ENCODE measurements around the gene LMNTD2. TPM values are rescaled to one million over a fixed set of nuclear protein-coding genes. Genes with fewer than 3 reads are reported as not detected.
"Not testable (repeated sequence)": the region's sequence is repeated elsewhere in the genome, so short reads cannot be mapped to it uniquely, and the experiment has no call there.

LMNTD2 gene
- total RNA-seq, 1 donor from 2014 or later: 1.1 TPM

GRCh38 chr11:518463-519202, 41.9 kb downstream of the LMNTD2 start:
- DNase-seq (ENCODE audit: low spot score in 2 of 2): peak; percentile 81 to 96
- Histone ChIP-seq H3K27me3 (no peaks in the 10 kb centered on the region), H3K4me3 (peak overlapping the region; percentile 11 to 54), H3K4me1 (peaks cover 2 to 3% of the 10 kb centered on the region in 2 donors), H3K36me3 (peaks cover 0 to 6% of the 10 kb centered on the region in 2 donors), H3K27ac (peak overlapping the region; percentile 76 to 80), H3K9me3 (no peaks in the 10 kb centered on the region)
- intact Hi-C loops (cut with DNase I): loop anchor here (1.0 kb wide), 2 partner anchors 11 to 70 kb away; partner anchors contain the start of gene RNH1
- TF ChIP-seq CTCF (IDR thresholded peaks at IDR 0.05): peak; percentile 84 to 100 (median 96)

- intact Hi-C loops (cut with DNase I); H3K4me3 ChIP-seq: not testable (repeated sequence)
Measured at GRCh38 chr11:516918-517685, 43.4 kb downstream of the LMNTD2 start.

GRCh38 chr11:516400-516799, 44.1 kb downstream of the LMNTD2 start:
- DNase-seq (ENCODE audit: low spot score in 2 of 2): no peak
- intact Hi-C loops (cut with DNase I): no loop called here
- Histone ChIP-seq H3K4me1 (peaks cover 2 to 3% of the 10 kb centered on the region in 2 donors), H3K27ac (no peak overlapping the region), H3K4me3 (no peak overlapping the region), H3K9me3 (no peaks in the 10 kb centered on the region), H3K27me3 (no peaks in the 10 kb centered on the region), H3K36me3 (peaks cover 0 to 9% of the 10 kb centered on the region in 2 donors)
- no peak for TF ChIP-seq CTCF (IDR thresholded peaks at IDR 0.05)

More at GRCh38 chr11:516918-517685, 43.4 kb downstream of the LMNTD2 start:
- H3K9me3 ChIP-seq; H3K4me1 ChIP-seq; H3K36me3 ChIP-seq; H3K27me3 ChIP-seq; DNase-seq (ENCODE audit: low spot score in 2 of 2); H3K27ac ChIP-seq: not testable (repeated sequence)

- peaks cover 4 to 14% of the 10 kb centered on the region in 2 donors for H3K36me3 ChIP-seq
- DNase-seq (ENCODE audit: low spot score in 2 of 2): no peak
- no peak overlapping the region for H3K27ac ChIP-seq
- no peak for TF ChIP-seq CTCF (IDR thresholded peaks at IDR 0.05)
- no peaks in the 10 kb centered on the region for H3K9me3 ChIP-seq
- peaks cover 2 to 3% of the 10 kb centered on the region in 2 donors for H3K4me1 ChIP-seq
- no peaks in the 10 kb centered on the region for H3K27me3 ChIP-seq
- no peak overlapping the region for H3K4me3 ChIP-seq
- intact Hi-C loops (cut with DNase I): no loop called here
Measured at GRCh38 chr11:515131-515530, 45.4 kb downstream of the LMNTD2 start.

- Histone ChIP-seq H3K9me3 (no peaks in the 10 kb centered on the region), H3K36me3 (peaks cover 8 to 17% of the 10 kb centered on the region in 2 donors), H3K4me1 (peaks cover 2 to 3% of the 10 kb centered on the region in 2 donors), H3K4me3 (no peak overlapping the region), H3K27me3 (no peaks in the 10 kb centered on the region), H3K27ac (no peak overlapping the region)
- peak in 1 of 2 donors; percentile 56 for DNase-seq (ENCODE audit: low spot score in 2 of 2)
- intact Hi-C loops (cut with DNase I): no loop called here
- no peak for TF ChIP-seq CTCF (IDR thresholded peaks at IDR 0.05)
Measured at GRCh38 chr11:514606-515005, 45.9 kb downstream of the LMNTD2 start.
